Naive thymus-derived CD4-positive, alpha-beta T cell (primary cell): ENCODE measurements around the gene ARL9. TPM values are rescaled to one million over a fixed set of nuclear protein-coding genes. Genes with fewer than 3 reads are reported as not detected.

ENCODE experiments used
- ATAC-seq: fragments of 150-1000 bp; cut with Tn5 transposase; 2 replicates; pipeline ENCODE4 v1.10.0; 2021; ENCODE audit warnings: mild to moderate bottlenecking, moderate library complexity
- CTCF ChIA-PET: fragments of 350-600 bp; sonication (Branson Sonifier 250); formaldehyde crosslinking; loops from one replicate; lab custom pipeline; 2021; ENCODE audit warnings: antibody characterized with exemption; lab: Charles Lee
- POLR2A ChIA-PET: fragments of 350-600 bp; sonication (Branson Sonifier 250); formaldehyde crosslinking; loops from one replicate; lab custom pipeline; 2021; ENCODE audit warnings: antibody characterized with exemption, inconsistent platforms; lab: Charles Lee
- DNase-seq, 9 donors: peaks; one replicate each; pipeline versions ENCODE4 v3.0.0 to v3.0.0-alpha.2; 2020 to 2022; ENCODE audit warnings: mixed read lengths in 1 of 9
- H3K27ac ChIP-seq: one replicate; pipeline ENCODE4 v1.7.0; 2013; ENCODE audit warnings: mild to moderate bottlenecking, low read depth, low read length, moderate library complexity
- H3K27me3 ChIP-seq, 2 donors: one replicate each; pipeline ENCODE4 v1.7.0; 2013; ENCODE audit warnings: low read length in 2 of 2, mild to moderate bottlenecking in 2 of 2, moderate library complexity in 2 of 2; ENCODE audit not compliant: control insufficient read depth in 2 of 2, insufficient read depth in 2 of 2
- H3K36me3 ChIP-seq, 3 experiments: 1 replicate in 2 of 3; 2 replicates in 1 of 3; pipeline ENCODE4 v1.7.0; 2013; ENCODE audit warnings: low read length in 3 of 3, mild to moderate bottlenecking in 3 of 3, moderate library complexity in 1 of 3; ENCODE audit not compliant: insufficient read depth in 3 of 3, control insufficient read depth in 2 of 3
- H3K4me1 ChIP-seq, 2 donors: one replicate each; pipeline ENCODE4 v1.7.0; 2013; ENCODE audit warnings: low read length in 2 of 2, mild to moderate bottlenecking in 2 of 2, moderate library complexity in 1 of 2; ENCODE audit not compliant: control insufficient read depth in 2 of 2, insufficient read depth in 2 of 2
- H3K4me3 ChIP-seq: 2 replicates; pipeline ENCODE4 v1.7.0; 2013; ENCODE audit warnings: mild to moderate bottlenecking, low read length
- H3K9me3 ChIP-seq, 3 experiments: 1 replicate in 2 of 3; 2 replicates in 1 of 3; pipeline ENCODE4 v1.7.0; 2013; ENCODE audit warnings: low read length in 3 of 3; ENCODE audit not compliant: control insufficient read depth in 2 of 3
- H3K27ac Mint-ChIP-seq, 9 donors: one replicate each; pipeline ENCODE4 v1.8.0; 2020 to 2022; ENCODE audit warnings: mixed read lengths in 9 of 9, mild to moderate bottlenecking in 8 of 9, moderate library complexity in 5 of 9, inconsistent platforms in 2 of 9
- H3K27me3 Mint-ChIP-seq, 5 donors: one replicate each; pipeline ENCODE4 v1.8.0; 2021 to 2022; ENCODE audit warnings: mixed read lengths in 5 of 5, mild to moderate bottlenecking in 1 of 5
- H3K36me3 Mint-ChIP-seq, 5 donors: one replicate each; pipeline ENCODE4 v1.8.0; 2020 to 2022; ENCODE audit warnings: mixed read lengths in 5 of 5, mild to moderate bottlenecking in 3 of 5, inconsistent platforms in 1 of 5
- H3K4me1 Mint-ChIP-seq, 7 donors: one replicate each; pipeline ENCODE4 v1.8.0; 2020 to 2022; ENCODE audit warnings: mixed read lengths in 7 of 7, mild to moderate bottlenecking in 3 of 7, inconsistent platforms in 1 of 7
- H3K4me3 Mint-ChIP-seq, 10 donors: one replicate each; pipeline ENCODE4 v1.8.0; 2020 to 2022; ENCODE audit warnings: mild to moderate bottlenecking in 10 of 10, mixed read lengths in 10 of 10, moderate library complexity in 6 of 10, inconsistent platforms in 2 of 10
- H3K9me3 Mint-ChIP-seq, 11 donors: one replicate each; pipeline ENCODE4 v1.8.0; 2020 to 2022; ENCODE audit warnings: mixed read lengths in 11 of 11, mild to moderate bottlenecking in 4 of 11, inconsistent platforms in 1 of 11, moderate library complexity in 1 of 11
- intact Hi-C, 2 donors: fragments of 100-400 bp; cut with micrococcal nuclease; formaldehyde crosslinking; loops; one replicate each; pipeline ENCODE4 v1.15.1; 2023
- polyA plus RNA-seq, 2 donors: library from polyadenylated mRNA; unstranded; fragments of 300-500 nt; fragmentation: Illumina TruSeq; gene quantifications; one replicate each; pipeline ENCODE4 v1.2.3, GENCODE V29; 2021
- total RNA-seq, 6 experiments: library from RNA in 5 of 6; stranded (reverse) in 5 of 6; gene quantifications; 1 replicate in 5 of 6; 2 replicates in 1 of 6; pipeline ENCODE4 v1.2.3 and lab custom pipeline; 2021 to 2026

The ARL9 gene
- total and polyA plus RNA-seq, 7 experiments from 2014 or later, result 0.19 to 0.43 TPM; not detected in 5

- Histone ChIP-seq H3K36me3 (no peaks in the 10 kb centered on the region), H3K27ac (no peak overlapping the region), H3K4me3 (no peak overlapping the region), H3K9me3 (no peaks in the 10 kb centered on the region), H3K27me3 (no peaks in the 10 kb centered on the region), H3K4me1 (no peaks in the 10 kb centered on the region)
- no peak overlapping the region for H3K27ac Mint-ChIP-seq
- ChIA-PET POLR2A (interaction anchor here (0.8 kb wide), 1 partner anchor 20 kb away, joined by 4 read pairs; no protein-coding TSS in a partner anchor), CTCF (no interaction called here)
- H3K9me3 Mint-ChIP-seq, result peaks cover 0 to 3% (median 0%) of the 10 kb centered on the region in 11 donors
- H3K4me3 Mint-ChIP-seq, result no peak overlapping the region
- H3K36me3 Mint-ChIP-seq, result peaks cover 0 to 3% (median 0%) of the 10 kb centered on the region in 5 donors
- ATAC-seq (no peak), DNase-seq (no peak)
- H3K27me3 Mint-ChIP-seq, result peaks cover 0 to 17% (median 0%) of the 10 kb centered on the region in 5 donors
- intact Hi-C loops, result no loop called here
- H3K4me1 Mint-ChIP-seq, result peaks cover 5 to 8% (median 6%) of the 10 kb centered on the region in 7 donors
These were observed 46.7 kb downstream of the ARL9 start for GRCh38 chr4:56552273-56552672.

GRCh38 chr4:56570041-56570440 lies 64.5 kb downstream of the ARL9 start:
- Histone ChIP-seq H3K9me3 (no peaks in the 10 kb centered on the region), H3K4me3 (no peak overlapping the region), H3K27me3 (no peaks in the 10 kb centered on the region), H3K27ac (no peak overlapping the region), H3K4me1 (no peaks in the 10 kb centered on the region), H3K36me3 (no peaks in the 10 kb centered on the region)
- no peaks in the 10 kb centered on the region for H3K36me3 Mint-ChIP-seq
- no peaks in the 10 kb centered on the region for H3K27me3 Mint-ChIP-seq
- H3K27ac Mint-ChIP-seq, result peak overlapping the region in 1 of 9 donors; percentile 7
- POLR2A ChIA-PET, result no interaction called here
- CTCF ChIA-PET, result no interaction called here
- DNase-seq (no peak), ATAC-seq (no peak)
- no peaks in the 10 kb centered on the region for H3K9me3 Mint-ChIP-seq
- no peaks in the 10 kb centered on the region for H3K4me1 Mint-ChIP-seq
- no peak overlapping the region for H3K4me3 Mint-ChIP-seq
- intact Hi-C loops, result no loop called here

Other genes with a start within 250 kb of the ARL9 start
- 10 to 100 TPM; 10.2 to 24.7 (median 15.8) TPM for gene AASDH, start 118.3 kb upstream of the ARL9 start, total RNA-seq
- 10 to 100 TPM; 10.8 to 26.8 TPM for gene AASDH, start 118.3 kb upstream of the ARL9 start, polyA plus RNA-seq
- 10 to 100 TPM in 3 of 5 experiments, 1 to 10 TPM in 2; 7.7 to 30.7 (median 15.3) TPM for gene PPAT, start 70.2 kb upstream of the ARL9 start, total RNA-seq
- 10 to 100 TPM; 10.4 to 16.5 TPM for gene PPAT, start 70.2 kb upstream of the ARL9 start, polyA plus RNA-seq
- 100 to 1,000 TPM in 1 of 5 experiments, 10 to 100 TPM in 4; 25.5 to 157 (median 26.8) TPM for gene PAICS, start 69.5 kb upstream of the ARL9 start, total RNA-seq
- 10 to 100 TPM; 36.8 to 48.0 TPM for gene PAICS, start 69.5 kb upstream of the ARL9 start, polyA plus RNA-seq
- 100 to 1,000 TPM in 4 of 5 experiments, 10 to 100 TPM in 1; 98.4 to 145 (median 109) TPM for gene SRP72, start 38.2 kb upstream of the ARL9 start, total RNA-seq
- gene SRP72, start 38.2 kb upstream of the ARL9 start, polyA plus RNA-seq, result 100 to 1,000 TPM; 143 to 174 TPM
- gene HOPX, start 175.5 kb downstream of the ARL9 start, total RNA-seq, result 10 to 100 TPM in 2 of 5 experiments, 1 to 10 TPM in 1, under 1 TPM in 2; 0.84 to 46.3 (median 5.5) TPM
- 1 to 10 TPM in 1 of 2 donors, under 1 TPM in 1; 0.64 to 6.2 TPM for gene HOPX, start 175.5 kb downstream of the ARL9 start, polyA plus RNA-seq